GM23338 (cell line): ENCODE results near the gene CYBC1. TPM values are rescaled to one million over a fixed set of nuclear protein-coding genes. Genes with fewer than 3 reads are reported as not detected.

Experiments used
- CTCF ChIP-seq, 2 experiments: fragments of 200-600 bp in 1 of 2; sonication (generic) in 1 of 2; conservative IDR thresholded peaks; 2 replicates each; pipeline versions ENCODE4 v1.5.1 to v1.6.1; 2016 to 2017; ENCODE audit warnings: antibody characterized with exemption in 2 of 2, low read depth in 2 of 2, mild to moderate bottlenecking in 2 of 2, moderate library complexity in 1 of 2
- ETS1 ChIP-seq: IDR thresholded peaks from 2 replicates; pipeline ENCODE4 v1.6.1; 2016; ENCODE audit warnings: antibody characterized with exemption
- JUNB ChIP-seq: IDR thresholded peaks from one replicate; pipeline ENCODE4 v1.6.1; 2016; ENCODE audit warnings: antibody characterized with exemption; ENCODE audit not compliant: unreplicated experiment
- NANOG ChIP-seq: IDR thresholded peaks from 2 replicates; pipeline ENCODE4 v1.6.1; 2016; ENCODE audit warnings: antibody characterized with exemption, borderline replicate concordance
- POLR2AphosphoS5 ChIP-seq: IDR thresholded peaks from 2 replicates; pipeline ENCODE4 v1.6.1; 2016; ENCODE audit warnings: antibody characterized with exemption, low read depth
- ZNF114 ChIP-seq: fragments of 250-450 bp; sonication (Bioruptor Pico); IDR thresholded peaks from 2 replicates; pipeline ENCODE4 v1.5.0; 2020; ENCODE audit warnings: mild to moderate bottlenecking, moderate library complexity
- ZNF462 ChIP-seq: fragments of 250-450 bp; sonication (Bioruptor Pico); IDR thresholded peaks from 2 replicates; pipeline ENCODE4 v1.5.0; 2020; ENCODE audit warnings: mild to moderate bottlenecking, moderate library complexity
- polyA plus RNA-seq: library from polyadenylated mRNA; unstranded; fragments of >200 nt; fragmentation: Nextera tagmentation; extraction: Ambion mirVana; gene quantifications from 2 replicates; pipeline ENCODE4 v1.2.1, GENCODE V29; 2016
- total RNA-seq: library from RNA; depleted of rRNA; stranded (reverse); fragments of >200 nt; shearing (Covaris generic); gene quantifications from 2 replicates; pipeline ENCODE4 v1.2.3, GENCODE V29; 2014

CYBC1 gene
- total and polyA plus RNA-seq, 2 experiments from 2014 or later: 24.7 to 72.4 TPM

- TF ChIP-seq ZNF462 (CRISPR knock-in tag) (no peak), NANOG (no peak), ETS1 (no peak), CTCF (conservative IDR thresholded peaks at IDR 0.05; ENCODE audit: low read depth in 2 of 2) (no peak), POLR2AphosphoS5 (no peak), ZNF114 (CRISPR knock-in tag) (no peak), JUNB (no peak)
Measured at GRCh38 chr17:82439829-82440365, 10.7 kb downstream of the CYBC1 start (continued).
